HG02885 (cell line): ENCODE results near the gene APOB.

ENCODE experiments used
- ATAC-seq: cut with Tn5 transposase; IDR thresholded peaks from one replicate; pipeline ENCODE4 v1.9.1; 2021; ENCODE audit warnings: mild to moderate bottlenecking; ENCODE audit not compliant: unreplicated experiment, poor library complexity

Gene APOB

DNA sequence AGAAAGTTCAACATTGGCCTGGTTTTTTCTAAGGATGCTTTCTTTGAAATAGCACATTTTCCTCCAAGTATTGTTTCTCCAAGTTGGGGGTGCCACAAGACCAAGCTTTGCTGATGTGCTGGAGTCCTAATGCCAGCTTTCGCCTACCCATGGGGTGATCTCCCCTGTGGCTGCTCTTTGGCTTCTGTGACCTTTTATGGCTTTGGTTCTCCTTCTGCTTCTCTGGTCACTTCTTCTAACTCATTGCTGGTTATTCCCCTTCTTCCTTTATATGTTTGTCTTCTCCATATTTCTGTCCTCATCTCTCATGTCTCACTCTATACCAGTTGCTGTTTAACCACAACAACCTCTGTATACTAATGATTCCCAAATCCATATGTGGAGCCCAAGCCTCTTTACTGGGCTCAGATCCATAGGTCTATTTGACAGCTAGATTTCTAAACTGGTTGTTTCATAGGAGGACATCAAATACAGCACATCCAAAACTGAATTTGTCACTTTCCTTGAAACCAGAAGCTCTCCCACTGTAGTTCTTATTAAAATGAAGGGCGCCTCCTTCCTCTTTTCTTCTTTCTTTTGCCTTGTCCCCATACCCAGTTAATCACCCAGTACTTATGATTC is 23.1 kb downstream of the APOB start:
- ATAC-seq = no peak

DNA sequence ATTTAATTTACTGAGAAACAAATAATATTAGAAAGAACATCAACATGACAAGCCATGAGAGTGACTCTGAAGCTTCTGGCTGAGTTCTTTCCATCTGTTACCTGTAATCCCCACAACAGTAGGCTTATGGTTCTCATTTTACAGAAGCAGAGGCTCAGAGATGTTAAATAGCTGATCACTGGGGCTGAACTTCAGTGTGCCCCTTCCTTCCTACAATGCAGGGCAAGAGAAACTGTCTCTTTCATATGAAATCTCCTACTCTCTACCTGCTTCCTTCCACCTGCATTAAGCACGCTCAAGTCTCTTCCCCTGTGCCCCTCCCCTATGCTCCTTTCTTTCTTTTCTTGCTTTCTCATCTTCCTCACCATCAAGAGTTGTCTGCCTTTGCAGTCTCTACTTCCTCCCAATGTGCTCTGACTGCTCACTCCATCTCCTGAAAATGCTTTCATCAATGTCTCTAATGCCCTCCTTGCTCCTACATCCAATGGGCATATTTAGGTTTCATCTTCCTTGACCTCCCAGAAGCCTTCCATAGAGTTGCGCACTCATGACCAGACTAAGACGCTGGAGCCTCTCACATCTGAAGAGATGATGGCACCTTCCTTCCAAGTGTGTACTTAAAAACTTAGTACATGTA is 23.7 kb downstream of the APOB start:
- no peak for ATAC-seq

DNA sequence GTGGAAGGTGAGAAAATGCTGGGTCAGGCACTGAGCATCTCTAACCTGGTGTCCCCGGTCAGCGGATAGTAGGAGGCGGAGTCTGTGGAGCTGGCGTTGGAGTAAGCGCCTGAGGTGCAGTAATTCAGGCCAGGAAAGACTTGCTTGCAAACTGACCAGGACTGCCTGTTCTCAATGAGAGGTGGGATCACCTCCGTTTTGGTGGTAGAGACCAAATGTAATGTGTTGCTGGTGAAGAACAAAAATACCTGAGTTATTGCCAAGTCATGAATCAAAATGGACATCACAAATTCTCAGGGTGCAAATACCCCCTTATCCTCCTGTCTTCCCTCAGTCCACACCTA is 24.2 kb downstream of the APOB start:
- no peak for ATAC-seq

- no peak for ATAC-seq
Observed at GRCh38 chr2:21019000-21019677, 24.7 kb downstream of the APOB start.

GRCh38 chr2:21018290-21018689 is 25.6 kb downstream of the APOB start:
- no peak for ATAC-seq

DNA sequence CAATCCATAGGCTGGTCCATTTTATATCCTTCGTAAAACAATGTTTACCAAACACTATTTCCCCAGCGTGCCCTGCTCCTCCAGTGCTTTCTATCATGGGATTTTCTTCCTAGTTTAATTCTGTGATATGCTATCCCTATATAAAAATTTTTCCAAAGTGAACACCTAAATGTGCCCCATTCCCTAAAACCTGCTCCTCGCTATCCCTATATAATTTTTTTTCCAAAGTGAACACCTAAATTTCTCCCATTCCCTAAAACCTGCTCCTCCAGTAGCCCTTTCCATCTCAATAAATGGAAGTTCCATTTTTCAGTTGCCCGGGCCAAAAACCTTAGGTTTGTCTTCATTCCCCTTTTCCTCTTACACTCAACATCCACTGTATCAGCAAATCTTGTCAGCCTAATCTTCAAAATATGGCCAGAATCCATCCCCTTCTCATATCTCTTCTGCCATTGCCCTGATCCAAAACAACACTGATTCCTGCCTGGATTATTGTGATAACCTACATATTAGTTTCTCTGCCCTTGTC is 26.1 kb downstream of the APOB start:
- no peak for ATAC-seq

- no peak for ATAC-seq
Observed at GRCh38 chr2:21015281-21015645, 28.6 kb downstream of the APOB start.

DNA sequence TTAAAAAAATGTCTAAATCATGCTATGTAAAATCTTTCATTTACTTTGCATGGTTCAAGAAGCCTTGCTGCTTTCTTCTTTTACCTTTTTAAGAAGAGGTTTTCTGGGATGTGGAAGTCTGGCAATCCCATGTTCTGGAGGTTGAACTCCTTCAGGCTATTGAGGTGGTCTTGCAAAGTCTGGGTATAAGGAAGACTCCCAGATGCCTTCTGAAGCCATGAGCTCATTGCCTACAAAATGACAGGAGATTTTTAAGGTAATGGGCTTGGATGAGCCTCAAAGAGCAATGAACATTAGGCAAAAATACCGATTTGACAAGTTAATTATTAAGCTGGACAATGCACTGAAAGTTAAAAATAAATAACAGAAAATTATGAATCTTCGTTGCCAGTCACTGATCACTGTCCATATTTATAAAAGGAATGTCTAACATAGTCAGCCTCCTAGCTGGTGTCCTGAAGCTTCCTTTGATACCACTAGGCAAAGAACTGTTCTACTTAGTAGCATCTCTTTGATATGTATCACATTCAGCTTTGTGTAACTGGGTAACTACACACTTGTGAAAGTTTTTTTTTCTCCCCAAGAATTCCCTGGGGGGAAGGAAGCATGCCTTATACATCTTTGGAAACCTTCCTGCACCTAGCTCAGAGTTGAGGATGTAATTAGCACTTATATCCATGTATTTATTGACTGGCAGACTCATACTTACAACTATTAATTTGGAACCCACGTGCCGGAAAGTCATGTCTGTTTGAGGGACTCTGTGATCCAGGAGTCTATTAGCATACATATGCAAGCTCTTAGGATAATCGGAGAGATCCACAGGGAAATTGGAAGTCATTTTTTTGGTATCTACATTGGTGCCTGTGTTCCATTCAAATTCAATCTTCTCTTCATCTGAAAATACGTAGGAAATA is 29.3 kb downstream of the APOB start:
- ATAC-seq = no peak

DNA sequence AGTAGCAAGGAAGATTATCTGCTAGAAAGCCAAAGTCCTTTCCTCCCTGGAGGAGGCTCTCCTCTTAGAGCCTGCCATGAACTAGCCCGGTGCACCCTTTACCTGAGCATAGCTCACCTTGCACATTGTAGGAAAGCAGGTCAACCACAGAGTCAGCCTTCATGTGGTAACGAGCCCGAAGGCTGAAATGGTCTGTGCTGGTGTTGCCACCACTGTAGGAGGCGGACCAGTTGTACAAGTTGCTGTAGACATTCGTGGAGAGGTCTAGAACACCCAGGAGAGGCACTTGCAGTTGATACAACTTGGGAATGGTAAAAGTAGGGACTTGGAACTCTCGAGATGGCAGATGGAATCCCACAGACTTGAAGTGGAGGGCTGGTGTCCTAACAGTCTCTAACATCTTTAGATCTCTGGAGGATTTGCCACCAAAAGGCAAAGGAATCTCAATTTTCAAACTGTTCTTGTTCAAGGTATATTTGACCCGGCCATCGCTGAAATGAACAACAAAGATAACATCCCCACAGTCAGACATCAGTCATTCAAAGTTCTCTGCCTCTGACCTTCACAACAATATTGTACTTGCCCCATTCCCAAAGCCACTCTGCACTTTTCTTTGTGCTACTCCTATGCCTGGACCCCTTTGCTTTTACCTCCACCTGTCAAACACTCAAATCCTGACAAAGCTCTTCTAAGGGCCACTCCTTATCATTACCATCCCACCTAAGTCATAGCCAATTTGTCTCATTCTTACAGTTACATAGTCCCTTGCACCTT is 30.6 kb downstream of the APOB start:
- no peak for ATAC-seq

DNA sequence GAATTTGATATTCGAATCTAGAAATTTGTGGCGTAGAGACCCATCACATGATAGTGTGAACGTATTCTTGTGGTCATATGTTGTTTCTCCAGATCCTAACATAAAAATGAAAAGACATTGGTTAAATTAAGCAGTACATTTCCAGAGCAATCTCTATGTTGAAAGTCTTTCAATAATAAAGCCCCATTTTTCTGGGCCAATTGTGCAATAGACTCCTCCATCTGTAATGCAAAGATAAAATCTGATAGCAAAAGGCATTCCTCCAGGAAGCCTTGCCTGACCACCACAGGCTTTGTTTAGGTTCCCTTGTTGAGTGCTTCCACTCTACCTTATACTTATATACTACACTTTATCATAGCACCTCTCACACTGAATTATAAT is 31.3 kb downstream of the APOB start:
- ATAC-seq = no peak

DNA sequence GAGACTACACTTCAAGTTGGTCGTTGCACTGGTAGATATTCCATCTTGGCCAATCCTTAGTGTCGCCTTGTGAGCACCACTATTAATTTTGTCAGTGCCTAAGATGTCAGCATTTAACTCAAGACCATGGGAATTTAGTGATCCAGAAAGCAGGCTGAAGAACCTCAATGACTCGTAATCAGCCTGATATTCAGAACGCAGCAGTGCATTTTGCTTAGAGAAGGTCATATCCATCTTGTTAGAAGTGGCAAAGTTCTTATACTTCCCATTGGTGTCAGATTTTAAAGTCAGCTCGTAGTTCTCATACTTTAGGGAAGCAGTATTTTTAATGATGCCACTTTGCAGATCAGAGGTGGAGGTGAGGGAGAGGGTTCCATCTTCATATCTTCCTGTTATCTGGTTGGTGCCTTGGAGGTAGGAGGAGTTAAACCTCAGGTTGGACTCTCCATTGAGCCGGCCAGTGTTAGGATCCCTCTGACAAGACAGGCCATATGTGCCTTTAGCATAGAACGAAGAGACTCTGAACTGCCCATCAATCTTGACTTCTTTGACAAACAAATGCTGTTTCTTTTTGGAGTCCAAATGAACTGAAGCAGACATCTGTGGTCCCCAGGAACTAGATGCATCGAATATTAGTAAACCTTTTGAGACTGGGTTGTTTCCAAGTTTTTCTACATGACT is 31.9 kb downstream of the APOB start:
- ATAC-seq = no peak

GRCh38 chr2:21011453-21011852 is 32.4 kb downstream of the APOB start:
- ATAC-seq = no peak

GRCh38 chr2:21010813-21011439 is 32.9 kb downstream of the APOB start:
- no peak for ATAC-seq

- no peak for ATAC-seq
Observed at GRCh38 chr2:21009662-21010225, 34.1 kb downstream of the APOB start.

DNA sequence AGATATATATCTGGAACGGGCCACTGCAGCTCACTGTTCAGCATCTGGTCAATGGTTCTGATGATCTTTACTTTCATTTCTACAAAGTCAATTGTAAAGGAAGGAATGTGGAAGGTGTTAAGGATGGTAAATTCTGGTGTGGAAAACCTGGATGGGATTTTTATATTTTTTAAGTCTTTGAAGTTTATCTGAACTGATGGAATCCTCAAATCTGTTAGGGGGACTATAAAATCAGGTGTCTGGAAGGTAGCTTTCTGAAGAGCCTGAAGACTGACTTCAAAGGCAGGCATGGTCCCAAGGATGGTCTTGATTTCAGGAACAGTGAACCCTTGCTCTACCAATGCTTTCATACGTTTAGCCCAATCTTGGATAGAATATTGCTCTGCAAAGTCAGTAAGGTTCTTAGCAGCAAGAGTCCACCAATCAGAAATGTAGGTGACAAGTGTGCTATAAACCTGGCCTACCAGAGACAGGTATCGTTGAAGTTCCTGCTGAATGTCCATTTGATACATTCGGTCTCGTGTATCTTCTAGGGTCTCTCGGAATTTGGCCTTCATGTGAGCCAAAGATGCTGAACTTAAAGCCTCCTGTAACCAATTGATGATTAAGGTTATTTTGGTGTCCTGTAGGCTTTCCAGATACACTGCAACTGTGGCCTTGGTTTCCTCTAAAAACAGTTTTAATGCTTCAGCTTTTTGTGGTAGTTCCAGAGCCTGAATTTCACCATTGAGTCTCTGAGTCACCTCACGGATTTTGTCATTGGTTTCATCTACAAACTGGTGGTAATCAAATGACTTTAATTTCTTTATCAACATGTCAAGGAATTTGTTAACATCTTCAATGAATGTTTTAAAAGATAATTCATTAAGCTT is 34.8 kb downstream of the APOB start:
- ATAC-seq = no peak

GRCh38 chr2:21008014-21008789 is 35.7 kb downstream of the APOB start:
- ATAC-seq = no peak
